Testis (tissue), 2 donors: ENCODE results near the gene TMEM38B.

Experiments
- POLR2A ChIP-seq: fragments of 450-650 bp; IDR thresholded peaks from one replicate; pipeline ENCODE4 v1.6.1; 2017; ENCODE audit warnings: antibody characterized with exemption, mild to moderate bottlenecking, moderate library complexity
- TF ChIP-seq, protein P1 (sequence below), 3 experiments: fragments of 450-650 bp in 2 of 3; fragments of 200-600 bp in 1 of 3; sonication (generic) in 1 of 3; IDR thresholded peaks; one replicate each; pipeline ENCODE4 v1.5.1; 2016 to 2019; ENCODE audit warnings: antibody characterized with exemption in 3 of 3, mild to moderate bottlenecking in 2 of 3, moderate library complexity in 1 of 3

DNA sequence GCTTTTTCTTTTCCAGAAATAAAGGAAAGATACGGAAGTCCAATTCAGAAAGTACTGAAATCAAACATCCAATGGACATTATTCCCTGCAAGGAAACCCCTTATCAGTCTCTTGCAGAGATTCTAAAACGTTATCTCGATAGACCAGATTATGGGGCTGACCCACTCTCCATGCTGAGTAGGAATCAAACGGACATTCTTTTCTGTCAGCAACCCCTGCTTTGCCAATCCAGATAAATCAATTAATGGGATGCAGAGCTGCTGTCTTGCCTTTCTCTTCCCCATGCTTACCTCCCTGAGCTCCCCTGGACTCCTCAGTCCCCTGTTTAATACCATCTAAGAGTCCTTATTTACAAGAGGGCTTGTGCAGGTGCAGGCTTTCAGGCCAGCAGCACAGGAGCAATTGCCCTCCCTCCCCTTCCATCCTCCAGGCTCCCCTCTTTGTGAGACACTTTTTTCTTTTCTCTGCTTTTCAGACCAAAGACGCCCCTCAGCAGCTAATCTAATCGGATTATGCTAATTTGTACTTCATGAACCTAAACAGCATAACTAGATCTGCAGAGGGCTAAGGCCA is 17.9 kb upstream of the TMEM38B start:
- TF ChIP-seq, protein P1, sequence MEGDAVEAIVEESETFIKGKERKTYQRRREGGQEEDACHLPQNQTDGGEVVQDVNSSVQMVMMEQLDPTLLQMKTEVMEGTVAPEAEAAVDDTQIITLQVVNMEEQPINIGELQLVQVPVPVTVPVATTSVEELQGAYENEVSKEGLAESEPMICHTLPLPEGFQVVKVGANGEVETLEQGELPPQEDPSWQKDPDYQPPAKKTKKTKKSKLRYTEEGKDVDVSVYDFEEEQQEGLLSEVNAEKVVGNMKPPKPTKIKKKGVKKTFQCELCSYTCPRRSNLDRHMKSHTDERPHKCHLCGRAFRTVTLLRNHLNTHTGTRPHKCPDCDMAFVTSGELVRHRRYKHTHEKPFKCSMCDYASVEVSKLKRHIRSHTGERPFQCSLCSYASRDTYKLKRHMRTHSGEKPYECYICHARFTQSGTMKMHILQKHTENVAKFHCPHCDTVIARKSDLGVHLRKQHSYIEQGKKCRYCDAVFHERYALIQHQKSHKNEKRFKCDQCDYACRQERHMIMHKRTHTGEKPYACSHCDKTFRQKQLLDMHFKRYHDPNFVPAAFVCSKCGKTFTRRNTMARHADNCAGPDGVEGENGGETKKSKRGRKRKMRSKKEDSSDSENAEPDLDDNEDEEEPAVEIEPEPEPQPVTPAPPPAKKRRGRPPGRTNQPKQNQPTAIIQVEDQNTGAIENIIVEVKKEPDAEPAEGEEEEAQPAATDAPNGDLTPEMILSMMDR (IDR thresholded peaks at IDR 0.05): no peak
- no peak for TF ChIP-seq POLR2A
